SH-SY5Y (cell line): ENCODE data around the gene BMAL1.

Experiments used
- GATA2 ChIP-seq: IDR thresholded peaks from 2 replicates; pipeline ENCODE4 v1.6.1; 2011; ENCODE audit warnings: mild to moderate bottlenecking, low read depth, low read length
- GATA3 ChIP-seq: IDR thresholded peaks from 2 replicates; pipeline ENCODE4 v1.6.1; 2011; ENCODE audit warnings: low read depth, mild to moderate bottlenecking, low read length, moderate library complexity

Gene BMAL1

GRCh38 chr11:13376402-13376801 is 98.8 kb downstream of the BMAL1 start:
- TF ChIP-seq GATA2 (no peak), GATA3 (no peak)

GRCh38 chr11:13376838-13377237 is 99.2 kb downstream of the BMAL1 start:
- TF ChIP-seq GATA3 (no peak), GATA2 (no peak)

- no peak for TF ChIP-seq GATA2
- TF ChIP-seq GATA3 = no peak
These were observed 100.7 kb downstream of the BMAL1 start for GRCh38 chr11:13378316-13378715.

GRCh38 chr11:13380731-13381130 is 103.1 kb downstream of the BMAL1 start:
- no peak for TF ChIP-seq GATA2
- no peak for TF ChIP-seq GATA3

GRCh38 chr11:13382751-13383150 is 105.2 kb downstream of the BMAL1 start:
- TF ChIP-seq GATA2 (no peak), GATA3 (no peak)

- TF ChIP-seq GATA3 = no peak
- TF ChIP-seq GATA2 = no peak
These were observed 107.5 kb downstream of the BMAL1 start for GRCh38 chr11:13384908-13385640.

GRCh38 chr11:13386567-13386966 is 109.0 kb downstream of the BMAL1 start:
- no peak for TF ChIP-seq GATA2

- TF ChIP-seq GATA2 (no peak), GATA3 (no peak)
These were observed 111.2 kb downstream of the BMAL1 start for GRCh38 chr11:13388741-13389140.

GRCh38 chr11:13391217-13391616 is 113.6 kb downstream of the BMAL1 start:
- TF ChIP-seq GATA2 = no peak
- TF ChIP-seq GATA3 = no peak

- TF ChIP-seq GATA3 = no peak
- TF ChIP-seq GATA2 = no peak
These were observed 127.6 kb downstream of the BMAL1 start for GRCh38 chr11:13405220-13405619.

GRCh38 chr11:13415201-13415600 is 137.6 kb downstream of the BMAL1 start:
- TF ChIP-seq GATA3 = no peak
- TF ChIP-seq GATA2 = no peak

GRCh38 chr11:13421561-13421960 is 144.0 kb downstream of the BMAL1 start:
- TF ChIP-seq GATA2 (no peak), GATA3 (no peak)

- TF ChIP-seq GATA3 = no peak
- no peak for TF ChIP-seq GATA2
These were observed 145.8 kb downstream of the BMAL1 start for GRCh38 chr11:13423372-13423771.

- TF ChIP-seq GATA2 = no peak
- TF ChIP-seq GATA3 = no peak
These were observed 149.8 kb downstream of the BMAL1 start for GRCh38 chr11:13427440-13427839.

- TF ChIP-seq GATA3 = no peak
- TF ChIP-seq GATA2 = no peak
These were observed 151.7 kb downstream of the BMAL1 start for GRCh38 chr11:13429288-13429687.

- TF ChIP-seq GATA2 (no peak), GATA3 (no peak)
These were observed 152.2 kb downstream of the BMAL1 start for GRCh38 chr11:13429836-13430235.
